GM19351 (cell line): ENCODE results near the gene ARRB1.

Experiments used
- ATAC-seq: cut with Tn5 transposase; IDR thresholded peaks from one replicate; pipeline ENCODE4 v1.9.1; 2021; ENCODE audit warnings: mild to moderate bottlenecking, moderate library complexity; ENCODE audit not compliant: unreplicated experiment

Gene ARRB1

DNA sequence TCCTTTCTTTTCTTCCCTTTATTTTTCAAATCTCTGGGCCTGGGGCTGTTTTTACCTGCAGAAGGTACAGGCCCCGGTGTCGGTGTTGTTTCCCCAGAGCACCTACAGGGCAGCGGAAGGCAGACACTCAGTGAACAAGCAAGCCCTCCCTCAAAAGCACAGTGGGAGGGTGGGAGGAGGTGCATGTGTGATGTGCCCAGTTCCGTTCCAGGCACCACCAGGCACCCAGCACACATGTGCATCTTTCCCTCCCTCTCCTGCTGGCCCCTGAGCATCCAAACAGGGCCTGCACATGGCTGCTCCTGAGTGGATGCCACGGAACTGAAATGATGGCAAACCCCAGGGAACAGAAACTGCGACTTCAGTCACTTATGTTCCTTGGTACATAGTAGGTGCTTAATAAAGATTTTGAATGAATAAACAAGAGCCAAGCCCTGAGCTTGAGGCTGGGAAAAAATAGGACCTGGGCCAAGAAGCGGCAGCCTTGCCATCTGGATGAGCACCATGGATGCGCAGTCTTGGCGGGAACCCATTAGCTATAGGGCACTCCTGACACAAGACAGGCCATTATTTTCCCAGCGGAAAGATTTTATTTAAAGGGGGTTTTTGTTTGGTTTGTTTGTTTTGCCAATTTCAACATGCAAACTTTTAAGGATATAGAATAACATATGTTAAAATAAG is 47.8 kb downstream of the ARRB1 start:
- no peak for ATAC-seq

DNA sequence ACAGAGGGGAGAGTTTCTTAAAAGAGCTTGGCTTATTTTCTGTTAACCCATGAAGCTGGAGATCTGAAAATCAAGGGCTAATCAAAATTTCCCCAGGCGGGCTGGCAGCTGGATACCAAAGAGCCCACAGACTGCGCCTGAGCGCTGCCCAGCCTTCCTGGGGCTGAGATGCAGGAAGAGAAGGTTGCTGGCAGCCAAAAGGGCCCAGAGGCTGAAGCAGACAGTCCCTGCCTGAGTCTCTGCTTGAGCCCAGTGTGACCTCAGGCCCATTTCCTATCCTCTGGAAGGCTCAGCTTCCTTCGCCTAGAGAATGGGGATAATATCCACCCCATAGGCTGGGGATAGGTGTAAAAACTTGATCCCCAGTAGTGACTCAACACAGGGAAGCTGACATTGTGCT is 49.1 kb downstream of the ARRB1 start:
- ATAC-seq, result no peak

DNA sequence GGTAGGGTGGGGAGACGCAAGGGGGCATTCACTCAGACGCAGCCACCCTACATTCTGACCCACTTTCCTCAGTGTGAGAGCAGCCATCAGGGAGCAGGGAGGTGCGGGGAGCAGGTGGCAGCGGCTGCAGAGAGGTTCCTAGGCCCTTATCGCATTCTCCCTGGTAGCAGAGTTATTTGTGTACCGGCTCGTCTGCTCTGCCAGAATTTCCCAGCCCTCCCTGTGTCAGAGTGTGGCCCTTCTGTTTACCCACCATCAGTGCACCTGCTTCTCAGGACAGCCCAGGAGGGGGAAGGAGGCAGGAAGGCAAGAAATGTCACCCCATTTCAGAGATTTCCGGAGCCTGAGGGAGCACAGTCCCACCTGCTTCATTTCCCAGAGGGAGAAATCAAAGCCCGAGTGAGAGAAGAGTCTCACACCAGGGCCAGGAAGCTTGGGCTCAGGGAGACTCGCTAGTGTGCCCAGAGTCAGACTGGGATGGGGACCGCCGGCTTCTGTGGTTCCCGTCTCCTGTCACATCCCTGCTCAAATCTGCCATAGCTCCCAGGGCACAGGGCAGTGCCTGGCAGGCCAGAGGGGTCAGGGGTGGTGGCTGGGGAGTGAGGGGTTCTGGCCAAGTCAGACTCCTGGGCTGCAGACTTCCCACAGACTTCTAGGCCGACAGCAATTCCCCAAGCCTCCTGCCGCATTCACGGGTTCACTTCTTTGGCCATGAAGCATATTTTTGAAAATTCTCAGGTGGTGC is 49.7 kb downstream of the ARRB1 start:
- ATAC-seq, result no peak

DNA sequence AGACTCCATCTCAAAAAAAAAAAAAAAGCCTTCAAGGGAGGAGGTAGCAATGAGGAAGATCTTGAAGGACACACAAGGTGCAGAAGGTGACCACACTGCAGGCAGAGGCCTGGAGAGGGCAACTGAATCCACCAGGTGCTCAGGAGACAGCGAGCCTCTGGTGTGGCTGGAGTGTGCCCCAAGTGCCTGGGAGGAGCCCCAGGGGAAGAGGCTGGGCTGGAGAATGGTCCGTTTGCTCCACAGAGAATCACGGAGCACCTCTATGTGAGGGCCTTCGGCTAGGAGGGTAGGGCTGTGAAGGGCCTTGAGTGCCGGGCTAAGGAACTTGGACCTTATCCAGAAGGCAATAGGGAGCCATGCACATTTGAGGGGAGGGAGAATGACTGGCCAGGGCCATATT is 50.3 kb downstream of the ARRB1 start:
- no peak for ATAC-seq

DNA sequence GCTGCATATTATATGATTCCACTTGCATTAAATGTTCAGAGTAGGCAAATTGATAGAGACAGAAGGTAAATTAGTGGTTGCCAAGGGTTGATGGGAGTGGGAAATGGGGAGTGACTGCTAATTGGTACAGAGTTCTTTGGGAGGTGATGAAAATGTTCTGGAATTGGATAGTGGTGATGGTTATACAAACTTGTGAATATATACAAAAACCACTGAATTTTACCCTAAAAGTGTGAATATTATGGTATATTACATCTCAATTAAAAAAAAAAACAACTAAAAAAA is 52.5 kb downstream of the ARRB1 start:
- ATAC-seq, result no peak

DNA sequence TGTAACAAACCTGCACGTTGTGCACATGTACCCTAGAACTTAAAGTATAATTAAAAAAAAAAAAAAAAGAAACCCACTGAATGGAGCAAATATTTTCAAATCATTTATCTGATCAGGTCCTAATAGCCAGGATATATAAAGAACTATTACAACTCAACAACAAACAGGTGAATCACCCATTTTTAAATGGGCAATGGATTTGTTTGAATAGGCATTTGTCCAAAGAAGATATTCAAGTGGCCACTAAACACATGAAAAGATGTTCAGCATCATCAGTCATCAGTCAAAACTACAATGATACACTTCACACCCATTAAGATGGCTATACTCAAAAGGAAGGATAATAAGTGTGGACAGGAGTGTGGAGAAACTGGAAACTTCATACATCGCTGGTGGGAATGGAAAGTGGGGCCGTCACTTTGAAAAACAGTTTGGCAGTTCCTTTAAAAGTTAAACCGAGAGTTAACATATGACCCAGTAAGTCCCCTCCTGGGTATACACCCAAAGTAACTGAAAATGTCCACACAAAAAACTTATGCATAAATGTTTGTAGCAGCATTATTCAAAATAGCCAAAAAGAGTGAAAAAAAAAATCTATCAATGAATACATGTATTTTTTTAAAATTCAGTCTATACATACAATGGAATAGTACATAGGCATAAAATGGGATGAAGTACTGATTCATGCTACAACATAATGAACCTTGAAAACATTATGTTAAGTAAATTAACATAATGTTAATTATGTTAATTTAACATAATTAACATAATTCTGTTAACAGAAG is 53.1 kb downstream of the ARRB1 start:
- no peak for ATAC-seq

DNA sequence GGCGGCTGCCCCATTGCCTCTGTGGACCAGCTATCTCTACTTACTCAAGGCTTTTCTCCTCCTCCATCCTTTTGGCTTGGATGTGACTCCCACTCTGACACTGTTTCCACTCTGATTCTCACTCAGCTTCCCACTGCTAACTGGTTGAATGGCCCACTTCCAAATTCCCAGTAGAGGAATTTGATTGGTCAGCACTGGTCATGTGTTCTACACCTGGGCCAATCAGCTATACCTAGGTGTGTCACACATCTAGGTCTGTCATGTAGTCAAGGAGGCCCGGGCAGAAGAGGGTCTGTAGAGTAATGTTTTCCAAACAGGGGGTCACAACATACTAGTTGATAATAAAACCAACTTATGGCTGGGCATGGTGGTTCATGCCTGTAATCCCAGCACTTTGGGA is 57.6 kb downstream of the ARRB1 start:
- no peak for ATAC-seq

DNA sequence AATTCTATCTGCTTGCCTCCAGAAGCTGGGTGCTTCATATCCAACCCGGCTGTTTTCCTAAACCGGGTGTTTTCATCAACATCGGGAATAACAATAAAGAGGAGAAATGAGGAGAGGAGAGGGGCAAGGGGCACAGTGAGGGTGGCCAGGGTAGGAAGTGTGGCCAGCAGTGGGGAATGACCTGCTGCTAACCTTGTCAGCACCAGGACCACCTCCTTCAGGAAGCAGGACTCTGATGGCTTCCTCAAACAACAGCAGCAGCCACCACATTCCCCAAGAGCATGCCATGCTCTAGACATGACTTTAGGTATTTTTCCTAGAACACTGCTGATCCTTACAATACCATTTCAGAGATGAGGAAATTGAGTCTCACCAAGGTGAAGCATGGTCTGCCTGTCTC is 58.5 kb downstream of the ARRB1 start:
- ATAC-seq, result no peak

DNA sequence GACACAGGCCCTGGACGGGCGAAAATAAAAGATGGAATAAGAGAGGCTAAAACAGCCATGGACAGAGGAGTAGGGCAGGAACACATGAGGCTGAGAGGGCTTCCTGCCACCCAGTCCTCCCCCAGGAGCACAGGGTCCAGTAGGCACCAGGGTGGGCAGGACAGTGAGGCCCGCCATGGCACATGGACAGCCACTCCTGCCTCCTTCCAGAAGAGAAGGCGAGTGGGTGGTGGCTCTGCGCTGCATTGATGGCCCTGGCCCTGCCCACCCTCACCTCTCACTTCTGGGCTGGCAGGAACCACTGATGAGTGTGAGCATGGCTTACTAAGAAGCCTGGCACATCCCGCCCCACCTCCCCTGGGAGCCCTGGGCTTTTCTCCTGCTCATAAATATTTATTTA is 59.7 kb downstream of the ARRB1 start:
- ATAC-seq, result no peak

DNA sequence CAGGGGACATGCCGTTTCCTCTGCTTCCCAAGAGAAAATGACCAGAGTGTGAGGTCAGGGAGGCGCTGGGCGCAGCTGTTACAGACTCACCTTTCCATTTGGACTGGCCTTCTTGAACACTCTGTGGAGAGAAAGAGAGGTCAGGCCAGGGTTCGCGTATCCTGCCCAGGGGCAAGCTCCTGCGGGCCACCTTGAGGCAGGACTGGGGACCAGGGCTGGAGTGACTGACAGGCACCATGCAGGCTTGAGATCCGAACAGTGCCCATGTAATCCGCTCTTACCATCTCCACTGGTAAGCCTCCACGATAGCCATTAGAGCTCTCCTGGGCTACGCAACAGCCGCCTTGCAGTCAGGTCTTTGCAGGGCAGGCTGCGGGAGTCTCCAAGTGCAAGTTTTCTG is 61.5 kb downstream of the ARRB1 start:
- no peak for ATAC-seq

DNA sequence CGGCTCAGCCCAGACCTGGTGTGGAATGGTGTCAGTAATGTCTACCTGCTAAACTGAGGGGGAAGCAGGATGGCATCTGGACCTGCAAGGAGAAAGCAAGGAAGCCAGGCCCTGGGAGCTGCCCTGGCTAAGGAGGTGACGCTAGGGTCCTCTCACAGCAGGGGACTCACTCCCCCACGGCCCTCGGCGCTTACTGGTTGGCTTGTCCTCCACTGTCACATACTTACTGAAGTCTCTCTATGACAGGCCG is 62.0 kb downstream of the ARRB1 start:
- ATAC-seq, result no peak

DNA sequence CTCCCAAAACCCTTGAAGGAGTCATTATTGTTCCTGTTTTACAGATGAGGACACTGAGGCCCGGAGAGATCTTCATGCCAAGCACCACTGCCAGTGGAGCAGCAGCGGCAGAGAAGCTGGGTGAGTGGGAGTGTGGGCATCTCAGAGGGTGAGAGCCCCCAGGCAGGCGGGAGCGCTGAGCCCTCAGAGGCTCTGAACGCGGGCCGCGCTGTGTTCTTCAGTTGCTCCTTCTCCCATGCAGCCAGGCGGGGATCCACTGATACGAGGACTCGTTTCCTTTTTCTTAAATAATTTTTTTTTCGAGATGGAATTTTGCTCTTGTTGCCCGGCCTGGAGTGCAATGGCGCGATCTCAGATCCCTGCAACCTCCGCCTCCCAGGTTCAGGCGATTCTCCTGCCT is 63.9 kb downstream of the ARRB1 start:
- no peak for ATAC-seq

DNA sequence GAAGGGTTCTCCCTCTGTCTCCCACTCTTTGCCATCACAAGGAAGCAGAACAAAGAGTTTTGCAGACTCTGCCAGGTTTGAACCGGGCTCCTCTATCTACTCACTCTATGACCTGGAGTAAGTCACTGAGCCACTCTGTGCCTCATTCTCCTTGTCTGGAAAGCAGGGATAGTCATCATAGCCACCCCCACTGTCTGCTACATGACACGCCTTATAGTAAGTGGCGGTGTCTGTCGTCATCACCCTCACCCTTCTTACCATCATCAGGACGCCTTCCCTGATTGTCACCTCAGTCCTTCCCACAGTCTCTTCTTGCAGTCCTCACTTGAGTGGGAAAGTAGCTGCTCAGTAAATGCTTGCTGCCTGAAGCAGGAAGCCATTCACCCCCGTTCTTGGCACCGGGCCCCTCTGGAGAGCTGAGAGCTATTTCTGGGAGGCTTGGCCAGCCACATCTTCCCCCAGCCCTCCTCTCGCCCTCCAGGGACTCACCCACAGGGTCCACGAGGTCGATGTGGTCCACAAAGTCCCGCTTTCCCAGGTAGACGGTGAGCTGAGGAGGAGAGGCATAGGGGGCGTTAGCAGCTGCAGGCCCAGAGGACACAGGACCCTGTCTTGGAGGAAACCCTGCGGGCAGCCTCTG is 64.5 kb downstream of the ARRB1 start:
- ATAC-seq, result no peak

DNA sequence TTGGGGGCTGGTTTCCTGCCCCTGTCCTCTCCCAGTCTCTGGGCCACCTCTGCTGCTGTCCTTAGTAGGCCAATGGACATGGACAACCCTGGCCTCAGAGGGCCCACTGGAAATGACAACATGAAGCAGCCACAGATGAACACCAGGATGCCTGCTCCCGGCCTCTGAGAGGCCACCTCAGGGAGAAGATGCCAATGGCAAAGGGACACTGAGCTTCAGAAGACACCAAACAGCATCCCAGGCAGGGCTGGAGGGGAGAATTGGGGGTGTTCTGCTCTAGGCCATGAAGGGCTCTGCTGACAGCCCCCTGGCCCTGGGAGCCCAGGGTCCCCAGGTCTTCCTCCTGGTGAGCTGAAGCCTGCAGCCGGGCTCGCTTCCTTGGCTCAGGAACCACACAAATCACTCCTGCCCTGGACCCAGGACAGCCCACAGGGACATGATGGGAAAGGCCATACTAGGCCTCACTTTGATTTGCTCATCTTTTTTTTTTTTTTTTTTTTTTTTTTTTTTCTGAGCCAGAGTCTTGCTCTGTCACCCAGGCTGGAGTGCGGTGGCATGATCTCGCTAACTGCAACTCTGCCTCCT is 65.6 kb downstream of the ARRB1 start:
- ATAC-seq, result no peak

DNA sequence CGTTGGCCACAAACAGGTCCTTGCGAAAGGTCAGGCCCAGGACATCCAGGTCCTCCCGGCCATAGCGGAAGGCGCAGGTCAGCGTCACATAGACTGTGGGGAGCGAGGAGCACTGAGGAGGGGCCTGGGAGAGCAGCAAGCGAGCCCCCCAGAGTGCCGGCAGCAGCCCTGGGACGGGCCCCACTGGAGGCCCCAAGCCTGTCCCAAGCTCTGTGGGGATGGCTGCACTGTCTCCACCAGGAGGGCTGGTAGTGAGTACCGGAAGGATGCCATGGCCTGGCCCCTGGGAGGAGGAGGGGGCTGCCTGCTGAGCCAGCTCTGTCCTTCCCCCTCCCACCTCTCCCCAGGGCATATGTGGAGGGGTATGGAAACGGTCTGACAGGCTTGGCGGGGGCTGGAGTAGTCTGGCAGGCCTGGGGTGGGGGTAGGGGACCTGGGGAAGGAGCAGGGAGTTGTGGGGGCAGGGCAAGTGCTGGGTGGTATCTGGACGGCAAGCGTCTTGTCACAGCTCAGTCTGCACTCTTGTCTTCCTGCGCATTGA is 68.0 kb downstream of the ARRB1 start:
- ATAC-seq, result no peak

DNA sequence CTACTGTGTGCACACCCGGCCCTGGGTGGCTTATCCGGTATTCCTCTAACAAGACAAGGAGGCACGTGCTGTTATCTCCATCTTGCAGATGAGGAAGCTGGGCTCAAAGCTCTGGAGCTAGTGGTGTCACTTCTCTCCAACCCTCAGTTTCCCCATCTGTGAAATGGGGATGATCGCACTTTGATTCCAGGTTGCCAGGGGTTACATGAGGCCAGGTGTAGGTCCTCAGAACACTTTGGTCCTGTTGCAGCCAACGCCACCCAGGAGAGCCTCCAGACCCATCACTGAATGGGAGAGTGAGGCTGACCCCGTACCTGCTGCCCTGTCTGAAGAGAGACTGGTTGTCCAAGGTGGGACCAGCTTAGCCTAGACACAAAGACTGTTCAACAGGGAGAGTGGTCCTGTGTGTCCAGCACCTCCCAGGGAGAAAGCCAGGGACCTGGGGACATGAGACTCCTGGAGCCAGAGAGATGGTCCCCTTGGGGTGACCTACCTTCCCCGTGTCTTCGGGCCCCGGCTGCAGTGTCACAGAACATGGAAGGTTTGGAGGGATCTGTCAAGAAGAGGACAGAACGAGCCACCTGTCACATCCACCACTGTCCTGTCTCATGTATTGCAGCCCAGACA is 69.9 kb downstream of the ARRB1 start:
- ATAC-seq, result no peak

DNA sequence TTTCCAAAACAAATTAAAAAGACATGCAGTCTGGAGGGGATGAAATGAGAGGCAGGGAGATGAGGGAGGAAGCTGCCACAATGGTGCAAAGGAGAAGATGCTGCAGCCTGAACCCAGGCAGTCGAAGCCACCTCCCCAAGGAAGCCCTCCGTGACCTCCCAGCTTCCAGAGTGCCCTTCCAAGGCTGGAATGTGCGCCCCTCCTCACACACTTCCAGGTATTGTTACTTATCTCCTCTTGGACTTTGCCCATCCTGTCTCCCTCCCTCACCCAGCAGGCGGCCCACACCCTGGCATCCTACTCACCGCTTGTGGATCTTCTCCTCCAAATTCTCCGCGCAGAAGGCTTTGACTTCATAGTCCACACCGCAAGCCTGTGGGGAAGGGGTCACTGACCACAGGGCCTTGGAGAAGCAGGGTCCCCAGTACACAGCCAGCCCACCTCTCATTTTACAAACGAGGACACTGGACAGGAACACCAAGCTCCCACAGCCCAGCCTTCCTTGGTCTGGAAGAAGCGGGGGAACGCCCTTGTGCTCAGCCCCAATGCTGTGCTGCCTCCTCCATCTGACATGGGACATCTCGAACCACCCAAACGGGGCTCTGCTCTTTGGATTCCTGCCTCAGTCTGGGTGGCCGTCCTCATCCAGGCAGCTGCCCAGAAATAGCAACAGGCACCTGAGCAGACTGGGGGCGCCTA is 70.5 kb downstream of the ARRB1 start:
- no peak for ATAC-seq

DNA sequence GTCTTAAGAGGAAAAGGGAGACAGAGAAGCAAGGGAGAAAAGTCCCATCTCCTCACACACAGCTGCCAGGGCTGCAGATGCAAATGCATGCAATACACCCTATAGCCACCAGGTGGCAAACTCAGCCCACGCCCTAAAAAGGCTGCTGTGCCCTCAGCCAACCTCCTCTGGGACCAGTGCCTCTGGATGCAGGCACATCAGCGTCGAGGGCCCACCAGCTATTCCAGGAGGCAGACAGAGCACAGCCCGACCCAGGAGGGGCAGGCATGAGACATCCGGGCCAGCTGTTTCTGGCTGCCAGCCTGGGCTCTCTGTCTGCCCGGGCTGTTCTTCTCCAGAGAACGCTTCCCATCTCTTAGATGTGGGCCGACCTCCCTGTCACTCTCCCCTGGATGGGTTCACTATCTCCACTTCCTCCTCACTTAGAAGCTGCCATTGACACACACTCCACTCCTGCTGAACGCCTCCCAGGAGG is 71.2 kb downstream of the ARRB1 start:
- no peak for ATAC-seq

DNA sequence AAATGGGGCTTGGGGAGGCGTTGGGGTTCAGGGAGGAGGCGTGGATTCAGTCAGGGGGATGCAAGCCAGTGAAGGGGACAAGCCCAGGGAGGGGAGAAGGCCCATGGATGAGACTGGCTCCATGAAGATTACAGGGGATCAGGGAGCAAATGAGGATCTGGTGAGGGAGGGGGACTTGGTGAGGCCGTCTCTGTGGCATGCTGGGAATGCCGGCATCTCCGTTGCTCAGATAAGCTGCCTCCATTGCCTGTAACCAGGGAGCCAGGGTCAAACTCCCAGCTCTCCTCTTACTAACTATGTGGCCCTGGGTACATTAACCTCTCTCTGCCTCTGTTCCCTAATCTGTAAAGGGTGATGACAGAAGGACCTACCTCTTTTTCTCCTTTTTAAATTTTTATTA is 72.2 kb downstream of the ARRB1 start:
- no peak for ATAC-seq
